K562 (cell line): Measurements from ENCODE around the gene TFAP2E. TPM values are rescaled to one million over a fixed set of nuclear protein-coding genes. Genes with fewer than 3 reads are reported as not detected.

Experiments
- ATAC-seq: fragments of 200-7000 bp; cut with Tn5 transposase; 3 replicates; pipeline ENCODE4 v1.9.1; 2020; ENCODE audit warnings: moderate library complexity
- BruUV-seq: library from RNA; stranded (reverse); fragments of 400-500 nt; replicated peaks from 2 replicates; lab custom pipeline; 2021; lab: Mats Ljungman, UMichigan
- CTCF ChIA-PET: fragments of 300-600 bp; formaldehyde crosslinking; extraction: SDS; loops from one replicate; lab custom pipeline; 2021; ENCODE audit warnings: low intra/inter-chr PET ratio; lab: Yijun Ruan, JAX
- POLR2A ChIA-PET: fragments of 300-600, 350-650 bp; sonication (Branson Sonifier 250); formaldehyde crosslinking; extraction: SDS; loops from one replicate; lab custom pipeline; 2021; ENCODE audit warnings: antibody characterized with exemption, inconsistent platforms; lab: Yijun Ruan, JAX
- DNase-seq, 4 experiments: peaks; one replicate each; pipeline versions ENCODE4 v3.0.0 to v3.0.0-alpha.2; 2011 to 2018; ENCODE audit warnings: low spot score in 3 of 4, mixed read lengths in 3 of 4; ENCODE audit errors: extremely low read depth in 1 of 4
- FAIRE-seq: peaks from 2 replicates; lab custom pipeline; 2011; peaks lifted over from hg19 to GRCh38; lab: Jason Lieb, UNC
- H2AFZ ChIP-seq: 2 replicates; pipeline ENCODE4 v1.6.0; 2011; ENCODE audit warnings: low read depth, low read length, control low read depth, inconsistent platforms
- H3K27ac ChIP-seq: fragments of 200-600 bp; 3 replicates; pipeline ENCODE4 v1.8.0; 2011; ENCODE audit warnings: low read depth, mild to moderate bottlenecking, control low read depth, inconsistent platforms, low read length, moderate library complexity, mixed read lengths; ENCODE audit errors: extremely low read depth
- H3K27me3 ChIP-seq, 2 experiments: fragments of 300-600 bp in 1 of 2; 2 replicates in 1 of 2; 3 replicates in 1 of 2; pipeline versions ENCODE4 v1.6.0 to v1.8.0; 2011; ENCODE audit warnings: inconsistent platforms in 2 of 2, low read length in 2 of 2, mild to moderate bottlenecking in 1 of 2, mixed read lengths in 1 of 2, moderate library complexity in 1 of 2; ENCODE audit not compliant: control insufficient read depth in 2 of 2, insufficient read depth in 2 of 2
- H3K36me3 ChIP-seq: fragments of 300-600 bp; 3 replicates; pipeline ENCODE4 v1.8.0; 2011; ENCODE audit warnings: mild to moderate bottlenecking, low read length, inconsistent platforms; ENCODE audit not compliant: control insufficient read depth, insufficient read depth
- H3K4me1 ChIP-seq, 2 experiments: fragments of 200-600 bp in 1 of 2; replicated peaks in 1 of 2; 2 replicates in 1 of 2; 3 replicates in 1 of 2; pipeline versions ENCODE4 v1.5.1 to v1.8.0; 2011; ENCODE audit warnings: inconsistent platforms in 2 of 2, low read length in 2 of 2, mild to moderate bottlenecking in 1 of 2, mixed read lengths in 1 of 2, moderate library complexity in 1 of 2; ENCODE audit not compliant: control insufficient read depth in 2 of 2, insufficient read depth in 2 of 2
- H3K4me2 ChIP-seq: 2 replicates; pipeline ENCODE4 v1.6.1; 2011; ENCODE audit warnings: low read length, control low read depth, inconsistent platforms, mixed read lengths; ENCODE audit not compliant: insufficient read depth
- H3K4me3 ChIP-seq: fragments of 200-600 bp; sonication (generic), shearing (Covaris generic); 2 replicates; pipeline ENCODE4 v1.5.1; 2016; ENCODE audit warnings: control low read depth, inconsistent platforms
- H3K79me2 ChIP-seq: fragments of 200-600 bp; 3 replicates; pipeline ENCODE4 v1.8.0; 2011; ENCODE audit warnings: low read length, inconsistent platforms; ENCODE audit not compliant: control insufficient read depth, insufficient read depth
- H3K9ac ChIP-seq, 2 experiments: 2 replicates each; pipeline versions ENCODE4 v1.6.0 to v1.6.1; 2011; ENCODE audit warnings: low read depth in 2 of 2, low read length in 2 of 2, control low read depth in 1 of 2, inconsistent platforms in 1 of 2, mild to moderate bottlenecking in 1 of 2, mixed read lengths in 1 of 2; ENCODE audit not compliant: insufficient read depth in 1 of 2
- H3K9me1 ChIP-seq: one replicate; pipeline ENCODE4 v1.6.0; 2011; ENCODE audit warnings: inconsistent platforms, mild to moderate bottlenecking, low read length, moderate library complexity; ENCODE audit not compliant: control insufficient read depth, insufficient read depth
- H3K9me3 ChIP-seq: replicated peaks from 2 replicates; pipeline ENCODE4 v1.5.1; 2011; ENCODE audit warnings: low read depth, low read length, inconsistent platforms; ENCODE audit not compliant: control insufficient read depth, insufficient read depth
- H4K20me1 ChIP-seq: replicated peaks from 2 replicates; pipeline ENCODE4 v1.6.1; 2011; ENCODE audit warnings: low read length, inconsistent platforms, mixed read lengths; ENCODE audit not compliant: control insufficient read depth, insufficient read depth
- ARID1B ChIP-seq: fragments of 450-650 bp; IDR thresholded peaks from 2 replicates; pipeline ENCODE4 v1.6.1; 2016; ENCODE audit warnings: antibody characterized with exemption, mild to moderate bottlenecking, inconsistent platforms
- C11orf30 ChIP-seq: fragments of 450-650 bp; IDR thresholded peaks from 2 replicates; pipeline ENCODE4 v1.6.1; 2016; ENCODE audit warnings: low read depth, mild to moderate bottlenecking
- CBFA2T3 ChIP-seq: fragments of 450-650 bp; IDR thresholded peaks from 2 replicates; pipeline ENCODE4 v1.6.1; 2017
- CEBPB ChIP-seq: fragments of 450-650 bp; IDR thresholded peaks from 2 replicates; pipeline ENCODE4 v1.6.1; 2016; ENCODE audit warnings: missing genetic modification characterization, missing compliant biosample characterization
- DLX4 ChIP-seq: fragments of 250-450 bp; sonication (Bioruptor Pico); IDR thresholded peaks from 2 replicates; pipeline ENCODE4 v1.6.1; 2021; ENCODE audit warnings: mild to moderate bottlenecking
- EWSR1 ChIP-seq: fragments of 450-650 bp; IDR thresholded peaks from 2 replicates; pipeline ENCODE4 v1.6.1; 2018; ENCODE audit warnings: borderline replicate concordance, mild to moderate bottlenecking, low read depth, moderate library complexity; ENCODE audit not compliant: partially characterized antibody
- IRF2 ChIP-seq: sonication (generic); formaldehyde crosslinking; IDR thresholded peaks from 2 replicates; pipeline ENCODE4 v1.8.1; 2022; ENCODE audit warnings: mild to moderate bottlenecking, missing genetic modification reagents
- NBN ChIP-seq: fragments of 450-650 bp; IDR thresholded peaks from 2 replicates; pipeline ENCODE4 v1.6.1; 2016; ENCODE audit warnings: low read depth, mild to moderate bottlenecking
- PPARD ChIP-seq: fragments of 250-450 bp; sonication (Bioruptor Pico); IDR thresholded peaks from 2 replicates; pipeline ENCODE4 v1.8.0; 2022; ENCODE audit warnings: inconsistent platforms, mild to moderate bottlenecking, moderate library complexity
- PTTG1 ChIP-seq: fragments of 450-650 bp; IDR thresholded peaks from 2 replicates; pipeline ENCODE4 v1.6.1; 2016; ENCODE audit warnings: low read depth, mild to moderate bottlenecking, missing genetic modification characterization, missing compliant biosample characterization
- RAD21 ChIP-seq, 2 experiments: fragments of 250-450 bp in 1 of 2; fragments of 450-650 bp in 1 of 2; sonication (Bioruptor Pico) in 1 of 2; formaldehyde crosslinking in 1 of 2; IDR thresholded peaks in 1 of 2; conservative IDR thresholded peaks in 1 of 2; 2 replicates each; pipeline versions ENCODE4 v1.4.0 to v1.8.0; 2020 to 2022; ENCODE audit warnings: mild to moderate bottlenecking in 2 of 2, moderate library complexity in 1 of 2
- RAD51 ChIP-seq: fragments of 450-650 bp; IDR thresholded peaks from 2 replicates; pipeline ENCODE4 v1.7.1; 2016; ENCODE audit warnings: low read depth, mild to moderate bottlenecking, borderline replicate concordance
- SREBF1 ChIP-seq: fragments of 150-350 bp; IDR thresholded peaks from 2 replicates; pipeline ENCODE4 v1.6.1; 2014; ENCODE audit warnings: antibody characterized with exemption, low read depth, low read length, borderline replicate concordance
- SRSF3 ChIP-seq: fragments of 200-400 bp; formaldehyde crosslinking; IDR thresholded peaks from 2 replicates; pipeline ENCODE4 v1.6.1; 2016; ENCODE audit warnings: mild to moderate bottlenecking, low read length, moderate library complexity; ENCODE audit not compliant: insufficient read depth
- TCFL5 ChIP-seq: fragments of 250-450 bp; sonication (Bioruptor Pico); conservative IDR thresholded peaks from 2 replicates; pipeline ENCODE4 v1.6.1; 2021; ENCODE audit warnings: mild to moderate bottlenecking, moderate library complexity, matching md5 sums
- USF2 ChIP-seq: sonication (generic); formaldehyde crosslinking; IDR thresholded peaks from 2 replicates; pipeline ENCODE4 v1.5.0; 2020; ENCODE audit warnings: missing genetic modification reagents
- ZNF316 ChIP-seq: fragments of 450-650 bp; IDR thresholded peaks from 2 replicates; pipeline ENCODE4 v1.6.1; 2016
- ZNF431 ChIP-seq: sonication (generic); formaldehyde crosslinking; IDR thresholded peaks from 2 replicates; pipeline ENCODE4 v1.8.0; 2022; ENCODE audit warnings: mild to moderate bottlenecking, missing genetic modification reagents
- WGBS: fragments of 100-300 bp; shearing (Covaris generic); methylation state at CpG from one replicate; pipeline ENCODE4 v1.1.6; 2016; ENCODE audit warnings: low coverage, mixed read lengths; ENCODE audit not compliant: insufficient coverage; ENCODE audit errors: missing lambda C conversion rate; 5-methylcytosine and 5-hydroxymethylcytosine counted together
- in situ Hi-C: fragments of 300-500 bp; cut with MboI; formaldehyde crosslinking; loops from 4 replicates; pipeline ENCODE4 v1.15.0; 2018; ENCODE audit warnings: inconsistent platforms, mixed read lengths
- intact Hi-C: fragments of 100-400 bp; cut with micrococcal nuclease; formaldehyde crosslinking; loops from 2 replicates; pipeline ENCODE4 v1.14.2; 2022
- polyA plus RNA-seq, 8 experiments: library from polyadenylated mRNA; depleted of rRNA in 4 of 8; stranded (reverse) in 5 of 8; unstranded in 3 of 8; fragments of >200 nt; fragmentation: Nextera tagmentation in 2 of 8; fragmentation: Illumina TruSeq in 1 of 8; extraction: Ambion mirVana in 2 of 8; extraction: Trizol in 1 of 8; gene quantifications; 2 replicates each; pipeline versions ENCODE4 v1.2.1 to v1.2.3, GENCODE V29; 2011 to 2014; ENCODE audit warnings: inconsistent platforms in 1 of 8, missing spikeins in 1 of 8
- total RNA-seq, 7 experiments: library from RNA; depleted of rRNA in 6 of 7; stranded (reverse); fragments of >200 nt in 6 of 7; fragmentation: Illumina TruSeq in 2 of 7; extraction: Trizol in 2 of 7; gene quantifications; 2 replicates each; pipeline versions ENCODE4 v1.2.1 to v1.2.3, GENCODE V29; 2011 to 2021; ENCODE audit warnings: low replicate concordance in 1 of 7
- TF ChIP-seq, protein P1 (sequence below): fragments of 250-450 bp; sonication (Bioruptor Pico); IDR thresholded peaks from 2 replicates; pipeline ENCODE4 v1.5.0; 2021; ENCODE audit warnings: mild to moderate bottlenecking, borderline replicate concordance

The TFAP2E gene
- total and polyA plus RNA-seq, 9 of the 15 experiments (the other 6 are each of a cell fraction or from before 2014, with no cell fraction given) = 0.03 to 0.11 (median 0.07) TPM; not detected in 4

DNA sequence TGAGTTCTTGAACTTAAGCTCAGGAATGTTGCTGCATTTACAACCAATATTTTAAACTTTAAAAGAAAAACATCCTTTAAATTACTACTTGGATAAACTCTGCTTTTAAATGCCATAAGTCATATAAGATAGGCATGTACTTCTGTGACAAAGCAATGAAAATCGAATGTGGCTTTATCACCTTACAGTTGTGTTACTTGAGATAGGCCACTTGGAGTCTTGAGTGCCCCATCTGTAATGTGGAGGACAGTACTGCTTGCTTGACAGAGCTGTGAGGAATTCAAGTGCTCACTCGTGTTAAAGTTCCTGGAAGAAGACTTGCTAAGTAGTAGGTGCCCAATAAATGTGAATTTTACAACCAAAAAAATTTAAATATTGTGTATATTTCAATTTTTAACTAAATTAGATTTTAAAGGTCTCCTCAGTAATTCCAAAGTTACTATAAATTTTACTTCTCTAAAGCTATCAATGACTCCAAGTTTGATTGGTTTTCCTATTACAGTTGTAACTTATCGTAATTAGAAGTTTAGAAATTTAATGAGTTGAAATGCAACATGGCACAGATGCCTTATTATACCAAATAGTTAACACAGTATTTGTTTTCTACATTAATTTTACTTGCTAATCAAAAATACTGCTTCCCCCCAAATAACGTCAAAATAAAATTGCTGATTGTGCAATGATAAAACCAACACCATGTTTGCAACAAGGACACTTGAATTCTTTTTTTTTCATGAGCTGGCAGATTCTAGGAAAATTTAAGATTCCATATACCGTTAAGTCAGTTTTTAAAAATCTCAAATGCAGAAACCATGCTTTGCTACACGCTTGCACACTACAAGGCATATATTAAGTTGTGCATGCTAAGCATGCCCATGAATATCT, 46.4 kb downstream of the TFAP2E start:
- Histone ChIP-seq H3K4me1 (peaks cover 0 to 5% of the 10 kb centered on the region in 2 experiments; a peak in 3 of 5 replicates), H3K4me3 (no peak overlapping the region), H3K4me2 (no peak overlapping the region), H3K9me1 (no peaks in the 10 kb centered on the region), H4K20me1 (peaks cover 9% of the 10 kb centered on the region; the same call in 1 of the 2 replicates), H3K9me3 (no peaks in the 10 kb centered on the region), H3K79me2 (peaks cover 94% of the 10 kb centered on the region), H3K9ac (no peak overlapping the region), H3K36me3 (peaks cover 89% of the 10 kb centered on the region), H3K27me3 (no peaks in the 10 kb centered on the region), H2AFZ (no peak overlapping the region), H3K27ac (peak overlapping the region; percentile 6; the same call in 1 of the 3 replicates)
- DNase-seq (peak in 3 of 4 experiments; percentile 42 to 71 (median 61)), FAIRE-seq (peak; percentile 78), ATAC-seq (peak; percentile 91)
- ChIA-PET POLR2A (interaction anchor here (0.7 to 2.8 kb wide), 10 partner anchors 9 to 149 kb away, joined by 3 to 14 read pairs (median 4); no protein-coding TSS in a partner anchor), CTCF (interaction anchor here (0.7 kb wide), 1 partner anchor 723 kb away, joined by 3 read pairs; no protein-coding TSS in a partner anchor)
- no TSS peak for BruUV-seq
- WGBS = 62% methylated on average over 6 of the region's 6 CpGs
- in situ Hi-C loops = no loop called here
- intact Hi-C loops = no loop called here
- TF ChIP-seq ZNF316 (peak; percentile 96), IRF2 (CRISPR knock-in tag) (no peak), C11orf30 (peak; percentile 89), SRSF3 (no peak), CBFA2T3 (peak; percentile 75), NBN (no peak), PTTG1 (tag) (no peak), TCFL5 (no peak), USF2 (CRISPR knock-in tag) (no peak), EWSR1 (no peak), ARID1B (peak; percentile 56; the same call in 1 of the 2 replicates), DLX4 (CRISPR knock-in tag) (no peak), RAD51 (no peak), RAD21 (CRISPR knock-in tag; conservative IDR thresholded peaks at IDR 0.05 in 1 of 2, IDR thresholded peaks at IDR 0.05 in 1 of 2) (peak in 1 of 2 experiments; percentile 19; a peak in 1 of 4 replicates), CEBPB (tag) (peak; percentile 87), PPARD (CRISPR knock-in tag) (no peak), ZNF431 (CRISPR knock-in tag) (no peak), SREBF1 (no peak)
- TF ChIP-seq, protein P1, sequence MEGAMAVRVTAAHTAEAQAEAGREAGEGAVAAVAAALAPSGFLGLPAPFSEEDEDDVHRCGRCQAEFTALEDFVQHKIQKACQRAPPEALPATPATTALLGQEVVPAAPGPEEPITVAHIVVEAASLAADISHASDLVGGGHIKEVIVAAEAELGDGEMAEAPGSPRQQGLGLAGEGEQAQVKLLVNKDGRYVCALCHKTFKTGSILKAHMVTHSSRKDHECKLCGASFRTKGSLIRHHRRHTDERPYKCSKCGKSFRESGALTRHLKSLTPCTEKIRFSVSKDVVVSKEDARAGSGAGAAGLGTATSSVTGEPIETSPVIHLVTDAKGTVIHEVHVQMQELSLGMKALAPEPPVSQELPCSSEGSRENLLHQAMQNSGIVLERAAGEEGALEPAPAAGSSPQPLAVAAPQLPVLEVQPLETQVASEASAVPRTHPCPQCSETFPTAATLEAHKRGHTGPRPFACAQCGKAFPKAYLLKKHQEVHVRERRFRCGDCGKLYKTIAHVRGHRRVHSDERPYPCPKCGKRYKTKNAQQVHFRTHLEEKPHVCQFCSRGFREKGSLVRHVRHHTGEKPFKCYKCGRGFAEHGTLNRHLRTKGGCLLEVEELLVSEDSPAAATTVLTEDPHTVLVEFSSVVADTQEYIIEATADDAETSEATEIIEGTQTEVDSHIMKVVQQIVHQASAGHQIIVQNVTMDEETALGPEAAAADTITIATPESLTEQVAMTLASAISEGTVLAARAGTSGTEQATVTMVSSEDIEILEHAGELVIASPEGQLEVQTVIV = no peak
